Renal pelvis (tissue), 4 donors: Measurements from ENCODE around the gene CTNNA1. TPM values are rescaled to one million over a fixed set of nuclear protein-coding genes. Genes with fewer than 3 reads are reported as not detected.

Experiments used
- DNase-seq: peaks from one replicate; pipeline ENCODE4 v3.0.0-alpha.2; 2013
- polyA plus RNA-seq, 3 donors: library from polyadenylated mRNA; unstranded; fragments of 120-200 nt; gene quantifications; one replicate each; pipeline ENCODE4 v1.2.1, GENCODE V29; 2013; ENCODE audit not compliant: insufficient read length in 3 of 3

The CTNNA1 gene
- polyA plus RNA-seq, 3 donors = 369 to 380 (median 369) TPM

DNA sequence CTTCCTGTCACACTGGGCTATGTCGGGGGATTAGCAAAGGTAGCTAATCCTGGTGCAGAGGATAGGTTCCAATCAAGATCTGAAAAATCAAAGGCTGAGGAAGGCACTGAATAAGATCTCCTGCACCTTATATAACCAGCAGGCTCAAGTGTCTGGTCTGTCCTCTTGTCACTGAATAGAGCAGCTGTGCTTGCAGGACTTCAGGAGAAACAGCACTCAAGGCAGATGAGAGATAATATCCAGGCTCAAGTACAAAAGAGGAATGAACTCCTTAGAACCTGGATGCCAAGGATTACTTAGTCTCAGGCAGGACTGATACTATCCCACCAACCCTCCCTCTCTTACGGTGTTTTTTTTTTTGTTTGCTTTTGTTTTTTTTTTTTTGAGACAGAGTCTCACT, 230.8 kb downstream of the CTNNA1 start:
- no peak for DNase-seq

Other genes starting within 250 kb of the CTNNA1 start
- gene ETF1, start 210.2 kb upstream of the CTNNA1 start, polyA plus RNA-seq = 10 to 100 TPM; 65.9 to 81.4 (median 74.4) TPM
- gene HSPA9, start 178.0 kb upstream of the CTNNA1 start, polyA plus RNA-seq = 100 to 1,000 TPM; 280 to 340 (median 331) TPM
- 1 to 10 TPM; 1.7 to 2.2 (median 1.7) TPM for gene LRRTM2, start 121.9 kb downstream of the CTNNA1 start, polyA plus RNA-seq